ENCODE data around the gene ADIPOR2.

- TF ChIP-seq POLR2AphosphoS5 (IDR thresholded peaks at IDR 0.05) (no peak), CTCF (IDR thresholded peaks at IDR 0.05) (no peak), EP300 (IDR thresholded peaks at IDR 0.05) (no peak)
Observed at GRCh38 chr12:1779783-1780182, 88.9 kb downstream of the ADIPOR2 start.

All from stomach (tissue), 4 donors.